Lower leg skin (tissue), 4 donors: ENCODE measurements around the gene PHF13. TPM values are rescaled to one million over a fixed set of nuclear protein-coding genes. Genes with fewer than 3 reads are reported as not detected.

Source experiments
- DNase-seq, 2 donors: peaks; one replicate each; pipeline ENCODE4 v3.0.0-alpha.2; 2019; ENCODE audit warnings: low spot score in 2 of 2
- H3K4me3 ChIP-seq: fragments of 200-600 bp; sonication (generic); 2 replicates; pipeline ENCODE4 v1.5.1; 2017; ENCODE audit warnings: mild to moderate bottlenecking, low read depth; ENCODE audit not compliant: poor library complexity, severe bottlenecking
- POLR2A ChIP-seq, 2 donors: fragments of 450-650 bp; IDR thresholded peaks; one replicate each; pipeline ENCODE4 v1.6.1; 2016 to 2017; ENCODE audit warnings: antibody characterized with exemption in 2 of 2, mild to moderate bottlenecking in 1 of 2, moderate library complexity in 1 of 2
- WGBS, 2 donors: methylation state at CpG; one replicate each; pipeline ENCODE4 v1.1.5; 2018; 5-methylcytosine and 5-hydroxymethylcytosine counted together
- intact Hi-C: fragments of 100-400 bp; cut with DNase I; formaldehyde crosslinking; loops from one replicate; pipeline ENCODE4 v1.15.0; 2023; ENCODE audit warnings: low total_unique reads
- total RNA-seq, 4 donors: library from RNA; depleted of rRNA; stranded (reverse); fragments of >200 nt; gene quantifications; one replicate each; pipeline ENCODE4 v1.1.0, GENCODE V29; 2016
- TF ChIP-seq, protein P1 (sequence below), 3 donors: fragments of 450-650 bp; IDR thresholded peaks; one replicate each; pipeline ENCODE4 v1.5.1; 2016; ENCODE audit warnings: antibody characterized with exemption in 3 of 3, mild to moderate bottlenecking in 3 of 3, moderate library complexity in 2 of 3

PHF13 gene
- total RNA-seq, 4 donors from 2014 or later, result 18.4 to 26.7 (median 21.1) TPM

DNA sequence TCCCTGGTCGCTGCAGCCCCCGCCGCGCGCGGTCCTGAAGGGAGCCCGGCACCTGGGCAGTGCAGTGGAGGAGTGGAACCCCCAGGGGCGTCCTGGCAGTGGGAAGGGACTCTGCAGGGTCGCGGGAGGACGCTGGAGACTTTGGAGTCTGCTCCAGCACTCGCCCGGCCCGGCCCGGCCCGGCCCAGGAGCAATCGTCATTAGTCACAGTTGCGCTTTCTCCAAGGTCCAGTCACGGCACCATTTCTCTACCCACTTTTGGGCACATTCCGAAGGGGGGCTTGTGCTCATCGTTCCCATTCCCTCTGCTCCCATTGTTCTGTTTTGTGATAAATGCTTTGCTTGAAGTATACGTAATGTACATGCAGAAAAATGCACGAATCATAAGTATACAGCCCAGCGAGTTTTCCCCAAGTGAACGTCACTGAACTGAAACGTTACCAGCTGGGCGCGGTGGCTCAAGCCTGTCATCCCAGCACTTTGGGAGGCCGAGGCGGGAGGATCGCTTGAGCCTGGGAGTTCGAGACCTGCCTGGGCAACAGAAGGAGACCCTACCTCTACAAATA lies 12.1 kb downstream of the PHF13 start:
- DNase-seq, result no peak
- intact Hi-C loops, result no loop called here
- peak overlapping the region; percentile 77 for H3K4me3 ChIP-seq
- TF ChIP-seq POLR2A (IDR thresholded peaks at IDR 0.05), result no peak
- TF ChIP-seq, protein P1, sequence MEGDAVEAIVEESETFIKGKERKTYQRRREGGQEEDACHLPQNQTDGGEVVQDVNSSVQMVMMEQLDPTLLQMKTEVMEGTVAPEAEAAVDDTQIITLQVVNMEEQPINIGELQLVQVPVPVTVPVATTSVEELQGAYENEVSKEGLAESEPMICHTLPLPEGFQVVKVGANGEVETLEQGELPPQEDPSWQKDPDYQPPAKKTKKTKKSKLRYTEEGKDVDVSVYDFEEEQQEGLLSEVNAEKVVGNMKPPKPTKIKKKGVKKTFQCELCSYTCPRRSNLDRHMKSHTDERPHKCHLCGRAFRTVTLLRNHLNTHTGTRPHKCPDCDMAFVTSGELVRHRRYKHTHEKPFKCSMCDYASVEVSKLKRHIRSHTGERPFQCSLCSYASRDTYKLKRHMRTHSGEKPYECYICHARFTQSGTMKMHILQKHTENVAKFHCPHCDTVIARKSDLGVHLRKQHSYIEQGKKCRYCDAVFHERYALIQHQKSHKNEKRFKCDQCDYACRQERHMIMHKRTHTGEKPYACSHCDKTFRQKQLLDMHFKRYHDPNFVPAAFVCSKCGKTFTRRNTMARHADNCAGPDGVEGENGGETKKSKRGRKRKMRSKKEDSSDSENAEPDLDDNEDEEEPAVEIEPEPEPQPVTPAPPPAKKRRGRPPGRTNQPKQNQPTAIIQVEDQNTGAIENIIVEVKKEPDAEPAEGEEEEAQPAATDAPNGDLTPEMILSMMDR (IDR thresholded peaks at IDR 0.05), result no peak
- WGBS, 2 donors, result 2 to 5% methylated on average over 21 to 26 of the region's 32 CpGs

DNA sequence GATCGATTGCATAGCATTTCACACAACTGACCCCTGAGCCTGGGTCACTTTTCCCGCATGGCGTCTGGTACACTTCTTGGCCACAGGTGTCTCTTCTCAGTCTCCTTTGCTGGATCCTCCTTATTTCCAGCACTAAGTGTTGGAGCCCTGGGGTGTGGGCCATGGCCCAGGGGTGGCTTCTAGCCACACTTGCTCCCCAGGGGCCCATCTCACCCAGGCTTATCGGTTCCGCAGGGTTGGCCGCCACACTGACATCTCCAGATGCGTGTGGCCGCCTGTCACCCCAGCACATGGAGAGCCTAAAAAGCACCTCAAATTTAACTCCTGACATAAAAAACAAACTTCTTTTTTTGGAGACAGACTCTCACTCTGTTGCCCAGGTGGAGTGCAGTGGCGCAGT lies 13.5 kb downstream of the PHF13 start:
- H3K4me3 ChIP-seq, result no peak overlapping the region
- 98 to 99% methylated on average over 9 of the region's 9 CpGs for WGBS, 2 donors
- TF ChIP-seq, protein P1 (IDR thresholded peaks at IDR 0.05), result no peak
- no peak for TF ChIP-seq POLR2A (IDR thresholded peaks at IDR 0.05)
- no peak for DNase-seq
- intact Hi-C loops, result no loop called here

DNA sequence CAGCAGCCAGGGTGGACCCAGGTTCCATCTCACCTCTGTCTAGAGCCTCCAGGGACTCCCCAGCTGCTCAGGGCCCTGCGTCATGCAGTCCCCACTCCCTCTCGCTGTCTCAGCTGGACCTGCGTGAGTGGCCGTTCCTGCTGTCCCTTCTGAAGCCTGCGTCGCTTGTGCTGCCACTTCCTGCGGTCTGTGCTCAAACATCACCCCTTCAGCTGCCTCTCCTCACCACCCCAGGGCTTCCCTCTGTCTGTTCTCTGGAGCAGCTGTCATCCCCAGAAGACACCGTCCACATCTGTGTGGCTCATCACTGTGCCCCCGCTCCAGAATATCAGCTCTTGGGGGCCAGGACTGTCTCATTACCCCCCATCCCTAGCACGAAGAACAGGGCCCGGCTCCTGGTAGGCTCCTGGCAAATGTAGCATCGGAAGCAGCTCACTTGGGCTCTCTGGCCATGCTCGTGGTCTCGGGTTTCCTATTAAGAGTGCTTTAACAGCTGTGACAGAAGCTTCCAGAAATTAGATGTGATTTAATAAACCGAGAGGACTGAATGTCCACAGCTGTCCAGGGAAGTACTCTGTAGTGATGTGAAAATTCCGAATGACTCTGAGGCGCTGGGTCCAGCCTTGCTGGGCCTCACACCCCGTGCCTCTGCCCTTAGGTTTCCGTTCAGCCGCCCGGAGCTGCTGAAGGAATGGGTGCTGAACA lies 14.5 kb downstream of the PHF13 start:
- H3K4me3 ChIP-seq, result no peak overlapping the region
- DNase-seq, result no peak
- intact Hi-C loops, result no loop called here
- TF ChIP-seq, protein P1 (IDR thresholded peaks at IDR 0.05), result no peak
- no peak for TF ChIP-seq POLR2A (IDR thresholded peaks at IDR 0.05)
- WGBS, 2 donors, result 91 to 95% methylated on average over 21 of the region's 21 CpGs

DNA sequence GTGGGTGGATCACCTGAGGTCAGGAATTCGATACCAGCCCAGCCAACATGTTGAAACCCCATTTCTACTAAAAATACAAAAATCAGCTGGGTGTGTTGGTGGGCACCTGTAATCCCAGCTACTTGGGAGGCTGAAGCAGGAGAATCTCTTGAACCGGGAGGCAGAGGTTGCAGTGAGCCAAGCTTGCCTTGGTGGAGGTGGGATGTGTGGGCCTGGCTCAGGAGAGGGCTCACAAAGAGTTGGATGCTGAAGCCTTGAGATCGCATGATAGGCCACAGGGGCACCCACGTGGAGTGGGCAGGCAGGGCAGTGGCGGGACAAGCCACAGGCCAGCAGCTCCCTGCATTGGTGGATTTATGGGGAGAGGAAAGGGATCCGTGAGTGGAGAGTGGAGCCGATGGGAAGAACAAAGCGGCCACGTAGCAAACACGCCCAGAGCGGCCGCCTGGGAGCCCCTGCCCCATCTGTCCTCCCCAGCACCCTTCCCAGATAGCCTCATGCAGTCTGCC lies 15.5 kb downstream of the PHF13 start:
- intact Hi-C loops, result no loop called here
- no peak for TF ChIP-seq POLR2A (IDR thresholded peaks at IDR 0.05)
- TF ChIP-seq, protein P1 (IDR thresholded peaks at IDR 0.05), result no peak
- 88 to 93% methylated on average over 12 of the region's 12 CpGs for WGBS, 2 donors
- DNase-seq, result no peak
- H3K4me3 ChIP-seq, result no peak overlapping the region

DNA sequence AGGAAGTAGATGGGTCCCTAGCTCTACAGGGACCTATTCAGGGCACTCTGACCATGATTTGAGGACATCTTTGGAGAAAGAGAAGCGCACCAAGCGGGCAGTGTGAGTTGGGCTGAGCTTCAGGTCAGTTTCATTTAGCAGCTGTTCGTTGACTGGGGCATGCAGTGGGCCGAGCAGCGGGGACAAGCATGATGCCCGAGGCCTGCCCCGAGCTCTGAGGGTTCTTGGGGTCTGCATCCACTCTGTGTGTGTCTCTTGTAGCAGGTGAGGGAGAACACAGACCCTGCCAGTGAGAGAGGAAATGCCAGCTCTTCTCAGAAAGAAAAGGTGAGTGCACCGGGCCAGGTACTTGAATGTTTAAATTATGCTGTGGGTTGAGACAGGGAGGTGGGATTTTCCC lies 16.5 kb downstream of the PHF13 start:
- intact Hi-C loops, result loop anchor here (10.0 kb wide), 1 partner anchor 55 kb away; the partner anchor contains the start of gene ZBTB48
- WGBS, 2 donors, result 86 to 93% methylated on average over 8 of the region's 8 CpGs
- TF ChIP-seq POLR2A (IDR thresholded peaks at IDR 0.05), result no peak
- TF ChIP-seq, protein P1 (IDR thresholded peaks at IDR 0.05), result no peak
- no peak for DNase-seq
- no peak overlapping the region for H3K4me3 ChIP-seq
